Stimulated activated CD8-positive, alpha-beta memory T cell treated with anti-CD3 and anti-CD28 coated beads, Interleukin-4, amount 100 ng/mL, for 4 hours (primary cell): Measurements from ENCODE around the gene ZNF679.
A peak's percentile ranks its signal among the peaks of the same experiment; 100 is the strongest.
"Not testable (repeated sequence)": the region's sequence is repeated elsewhere in the genome, so short reads cannot be mapped to it uniquely, and the experiment has no call there.

ENCODE experiments used
- DNase-seq, 2 donors: peaks; one replicate each; pipeline ENCODE4 v3.0.0-alpha.2; 2020; ENCODE audit warnings: low read depth in 2 of 2, low spot score in 1 of 2

ZNF679 gene

GRCh38 chr7:64228174-64228573, at the start of gene ZNF679:
TSS of gene ZNF679 (plus strand) at chr7:64228474. CDS start at chr7:64249118, 20,644 bp downstream.
- DNase-seq = not testable (repeated sequence)

GRCh38 chr7:64180989-64181388, 47.3 kb upstream of the ZNF679 start:
- no peak for DNase-seq

- DNase-seq = no peak
Observed at GRCh38 chr7:64181586-64181985, 46.7 kb upstream of the ZNF679 start.

- DNase-seq = no peak
Observed at GRCh38 chr7:64182036-64182790, 46.1 kb upstream of the ZNF679 start.

GRCh38 chr7:64183126-64183742, 45.0 kb upstream of the ZNF679 start:
- peak in 1 of 2 donors; percentile 14 for DNase-seq

GRCh38 chr7:64183827-64184372, 44.4 kb upstream of the ZNF679 start:
- no peak for DNase-seq

- DNase-seq = no peak
Observed at GRCh38 chr7:64184376-64184775, 43.9 kb upstream of the ZNF679 start.

- no peak for DNase-seq
Observed at GRCh38 chr7:64187408-64187807, 40.9 kb upstream of the ZNF679 start.

GRCh38 chr7:64192148-64192704, 36.0 kb upstream of the ZNF679 start:
- DNase-seq = no peak

- DNase-seq = no peak
Observed at GRCh38 chr7:64192775-64193174, 35.5 kb upstream of the ZNF679 start.

GRCh38 chr7:64206903-64207302, 21.4 kb upstream of the ZNF679 start, which contains the start of gene ZNF735:
TSS of gene ZNF735 (plus strand) at chr7:64207203. CDS start at chr7:64207203, 0 bp downstream.
- no peak for DNase-seq

GRCh38 chr7:64219710-64220298, 8.5 kb upstream of the ZNF679 start:
- DNase-seq = not testable (repeated sequence)

- DNase-seq = no peak
Observed at GRCh38 chr7:64223366-64223765, 4.9 kb upstream of the ZNF679 start.

- DNase-seq = no peak
Observed at GRCh38 chr7:64266341-64266919, 38.2 kb downstream of the ZNF679 start.

GRCh38 chr7:64277630-64278029, 49.4 kb downstream of the ZNF679 start:
- DNase-seq = no peak

GRCh38 chr7:64294701-64295420, 66.6 kb downstream of the ZNF679 start:
- no peak for DNase-seq

- not testable (repeated sequence) for DNase-seq
Observed at GRCh38 chr7:64297418-64297817, 69.1 kb downstream of the ZNF679 start.

- no peak for DNase-seq
Observed at GRCh38 chr7:64300641-64301405, 72.5 kb downstream of the ZNF679 start.

- peak; percentile 79 to 88 for DNase-seq
Observed at GRCh38 chr7:64307254-64308015, 79.2 kb downstream of the ZNF679 start.
